Stomach (tissue), 4 donors: ENCODE data around the gene FBXO2.

Experiments used
- CTCF ChIP-seq, 7 experiments: fragments of 450-650 bp in 4 of 7; fragments of 200-600 bp in 3 of 7; sonication (generic) in 3 of 7; IDR thresholded peaks; one replicate each; pipeline ENCODE4 v1.5.1; 2016 to 2019; ENCODE audit warnings: antibody characterized with exemption in 7 of 7, control low read depth in 2 of 7, mild to moderate bottlenecking in 1 of 7
- POLR2AphosphoS5 ChIP-seq, 3 donors: sonication (generic); formaldehyde crosslinking; IDR thresholded peaks; one replicate each; pipeline ENCODE4 v1.6.1; 2016; ENCODE audit warnings: antibody characterized with exemption in 3 of 3

DNA sequence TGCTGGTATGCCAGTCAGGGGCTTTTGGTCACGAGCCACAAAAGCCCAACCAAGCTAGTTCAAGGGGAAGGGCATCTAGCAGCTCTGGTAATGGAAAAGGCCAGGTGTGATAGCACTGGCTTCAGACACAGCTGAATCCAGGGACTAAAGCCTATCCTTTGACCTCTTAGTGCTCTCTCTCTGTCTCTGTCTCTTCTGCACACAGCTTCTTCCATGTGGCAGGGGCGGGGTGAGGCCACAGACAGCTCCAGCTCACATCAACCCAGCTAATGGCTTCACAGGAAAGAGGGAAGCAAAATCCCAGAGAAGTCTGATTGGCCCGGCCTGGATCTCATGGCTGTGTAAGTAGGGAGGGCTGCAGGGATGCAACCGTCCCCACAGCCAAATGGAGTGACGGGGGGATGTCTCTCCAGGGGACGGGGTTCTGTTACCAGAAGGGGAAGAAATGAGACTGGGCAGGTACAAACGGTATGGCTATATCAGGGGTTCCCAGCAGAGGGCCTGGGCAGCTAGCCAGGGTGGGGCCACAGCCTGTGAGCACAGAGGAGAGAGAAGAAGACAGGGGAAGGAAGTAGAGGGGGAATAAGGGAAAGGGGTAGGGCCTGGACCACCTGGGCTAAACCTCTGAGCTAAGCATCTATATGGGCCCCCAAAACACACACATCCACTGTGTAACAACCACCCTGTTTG is 42.4 kb downstream of the FBXO2 start:
- TF ChIP-seq CTCF (IDR thresholded peaks at IDR 0.05) (no peak), POLR2AphosphoS5 (IDR thresholded peaks at IDR 0.05) (no peak)
